ENCODE data around the gene OAS2.
A peak's percentile ranks its signal among the peaks of the same experiment; 100 is the strongest.
"Not testable (repeated sequence)": the region's sequence is repeated elsewhere in the genome, so short reads cannot be mapped to it uniquely, and the experiment has no call there.

Gene OAS2

DNA sequence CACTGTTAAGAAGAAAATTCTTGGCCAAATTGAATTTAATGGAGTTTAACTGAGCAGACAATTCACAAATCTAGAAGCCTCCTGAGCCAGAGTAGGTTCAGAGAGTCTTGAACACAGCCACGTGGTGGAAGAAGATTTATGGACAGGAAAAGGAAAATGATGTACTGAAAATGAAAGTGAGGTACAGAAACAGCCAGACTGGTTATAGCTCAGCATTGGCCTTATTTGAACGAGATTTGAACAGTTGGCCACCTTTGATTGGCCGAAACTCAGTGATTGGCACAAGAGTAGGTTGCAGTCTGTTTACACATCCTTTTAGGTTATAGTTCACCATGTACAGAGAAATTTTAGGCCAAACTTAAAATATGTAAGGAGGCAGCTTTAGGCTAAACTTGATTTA is 9.9 kb downstream of the OAS2 start:
- Histone ChIP-seq H3K36me3 (ENCODE audit: insufficient read depth, low read length) (peaks cover 11% of the 10 kb centered on the region), H3K9me2 (ENCODE audit: low read depth, low read length) (no peaks in the 10 kb centered on the region), H3F3A (ENCODE audit: insufficient read depth, low read length) (no peaks in the 10 kb centered on the region)

DNA sequence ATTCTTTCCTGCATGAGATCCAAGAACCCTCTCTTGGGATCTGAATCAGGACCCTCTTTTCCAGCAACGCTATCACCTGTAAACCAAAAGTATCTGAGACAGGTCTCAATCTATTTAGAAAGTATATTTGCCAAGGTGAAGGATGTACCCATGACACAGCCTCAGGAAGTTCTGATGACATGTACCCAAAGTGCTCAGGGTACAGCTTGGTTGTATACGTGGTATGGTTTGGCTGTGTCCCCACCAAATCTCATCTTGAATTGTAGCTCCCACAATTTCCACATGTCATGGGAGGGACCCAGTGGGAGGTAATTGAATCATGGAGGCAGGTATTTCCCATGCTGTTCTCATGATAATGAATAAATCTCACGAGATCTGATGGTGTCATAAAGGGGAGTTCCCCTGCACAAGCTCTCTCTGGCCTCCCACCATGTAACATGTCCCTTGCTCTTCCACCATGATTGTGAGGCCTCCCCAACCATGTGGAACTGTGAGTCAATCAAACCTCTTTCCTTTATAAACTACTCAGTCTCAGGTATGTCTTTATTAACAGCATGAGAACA is 10.6 kb downstream of the OAS2 start:
- H3K9ac ChIP-seq (ENCODE audit: low read length); H2AFZ ChIP-seq (ENCODE audit: low read length); H4K20me1 ChIP-seq (ENCODE audit: insufficient read depth, low read length); H3K4me2 ChIP-seq (ENCODE audit: low read length); H3K4me1 ChIP-seq (ENCODE audit: insufficient read depth, low read length, severe bottlenecking); H3K9me2 ChIP-seq (ENCODE audit: low read depth, low read length); H3K79me2 ChIP-seq (ENCODE audit: insufficient read depth, low read length); H3K27me3 ChIP-seq (ENCODE audit: insufficient read depth, low read length); H3F3A ChIP-seq (ENCODE audit: insufficient read depth, low read length); H3K4me3 ChIP-seq (ENCODE audit: low read depth, low read length, poor library complexity, severe bottlenecking); H3K27ac ChIP-seq (ENCODE audit: low read depth, low read length, poor library complexity, severe bottlenecking): not testable (repeated sequence)
- Histone ChIP-seq H3K9me3 (ENCODE audit: low read length) (peaks cover 13% of the 10 kb centered on the region; the same call in 1 of the 2 replicates), H3K36me3 (ENCODE audit: insufficient read depth, low read length) (peaks cover 11% of the 10 kb centered on the region)

More for the DNA sequence above, 9.9 kb downstream of the OAS2 start:
- H3K27me3 ChIP-seq (ENCODE audit: insufficient read depth, low read length) = no peaks in the 10 kb centered on the region
- H3K4me1 ChIP-seq (ENCODE audit: insufficient read depth, low read length, severe bottlenecking) = peaks cover 4% of the 10 kb centered on the region
- H4K20me1 ChIP-seq (ENCODE audit: insufficient read depth, low read length) = no peaks in the 10 kb centered on the region
- no peak for TF ChIP-seq EZH2 (IDR thresholded peaks at IDR 0.05; ENCODE audit: borderline replicate concordance, low read length)
- no peak overlapping the region for H3K4me3 ChIP-seq (ENCODE audit: low read depth, low read length, poor library complexity, severe bottlenecking)
- H3K27ac ChIP-seq (ENCODE audit: low read depth, low read length, poor library complexity, severe bottlenecking) = no peak overlapping the region
- H2AFZ ChIP-seq (ENCODE audit: low read length) = no peak overlapping the region
- H3K9me3 ChIP-seq (ENCODE audit: low read length) = peaks cover 13% of the 10 kb centered on the region; the same call in 1 of the 2 replicates
- no peaks in the 10 kb centered on the region for H3K79me2 ChIP-seq (ENCODE audit: insufficient read depth, low read length)
- no peak overlapping the region for H3K4me2 ChIP-seq (ENCODE audit: low read length)
- no peak overlapping the region for H3K9ac ChIP-seq (ENCODE audit: low read length)

DNA sequence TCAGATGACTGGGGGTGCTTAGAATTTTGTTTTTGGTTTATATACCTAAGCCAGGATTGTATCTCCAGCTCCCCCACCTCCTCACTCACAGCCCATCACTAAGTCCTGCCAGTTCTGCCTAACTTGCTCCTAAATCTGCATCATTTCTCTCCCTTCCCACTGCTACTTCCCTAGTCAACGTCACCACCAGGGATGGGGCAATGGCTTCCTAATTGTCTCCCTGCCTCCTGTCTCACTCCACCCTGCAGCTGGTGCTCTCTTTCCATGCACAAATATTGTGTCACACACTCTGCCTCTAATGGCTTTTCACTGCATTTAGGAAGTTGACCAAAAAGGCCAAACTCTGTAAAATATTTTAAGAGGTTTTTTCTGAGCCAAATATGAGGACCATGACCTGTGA is 11.5 kb downstream of the OAS2 start:
- Histone ChIP-seq H3F3A (ENCODE audit: insufficient read depth, low read length) (no peaks in the 10 kb centered on the region), H3K9ac (ENCODE audit: low read length) (no peak overlapping the region), H3K9me2 (ENCODE audit: low read depth, low read length) (no peaks in the 10 kb centered on the region), H3K27me3 (ENCODE audit: insufficient read depth, low read length) (no peaks in the 10 kb centered on the region), H3K4me3 (ENCODE audit: low read depth, low read length, poor library complexity, severe bottlenecking) (no peak overlapping the region), H3K9me3 (ENCODE audit: low read length) (peaks cover 7% of the 10 kb centered on the region; the same call in 1 of the 2 replicates), H3K79me2 (ENCODE audit: insufficient read depth, low read length) (no peaks in the 10 kb centered on the region), H3K4me2 (ENCODE audit: low read length) (no peak overlapping the region), H3K4me1 (ENCODE audit: insufficient read depth, low read length, severe bottlenecking) (peaks cover 5% of the 10 kb centered on the region), H3K36me3 (ENCODE audit: insufficient read depth, low read length) (peaks cover 11% of the 10 kb centered on the region), H2AFZ (ENCODE audit: low read length) (no peak overlapping the region), H4K20me1 (ENCODE audit: insufficient read depth, low read length) (no peaks in the 10 kb centered on the region), H3K27ac (ENCODE audit: low read depth, low read length, poor library complexity, severe bottlenecking) (no peak overlapping the region)
- TF ChIP-seq, protein P1, sequence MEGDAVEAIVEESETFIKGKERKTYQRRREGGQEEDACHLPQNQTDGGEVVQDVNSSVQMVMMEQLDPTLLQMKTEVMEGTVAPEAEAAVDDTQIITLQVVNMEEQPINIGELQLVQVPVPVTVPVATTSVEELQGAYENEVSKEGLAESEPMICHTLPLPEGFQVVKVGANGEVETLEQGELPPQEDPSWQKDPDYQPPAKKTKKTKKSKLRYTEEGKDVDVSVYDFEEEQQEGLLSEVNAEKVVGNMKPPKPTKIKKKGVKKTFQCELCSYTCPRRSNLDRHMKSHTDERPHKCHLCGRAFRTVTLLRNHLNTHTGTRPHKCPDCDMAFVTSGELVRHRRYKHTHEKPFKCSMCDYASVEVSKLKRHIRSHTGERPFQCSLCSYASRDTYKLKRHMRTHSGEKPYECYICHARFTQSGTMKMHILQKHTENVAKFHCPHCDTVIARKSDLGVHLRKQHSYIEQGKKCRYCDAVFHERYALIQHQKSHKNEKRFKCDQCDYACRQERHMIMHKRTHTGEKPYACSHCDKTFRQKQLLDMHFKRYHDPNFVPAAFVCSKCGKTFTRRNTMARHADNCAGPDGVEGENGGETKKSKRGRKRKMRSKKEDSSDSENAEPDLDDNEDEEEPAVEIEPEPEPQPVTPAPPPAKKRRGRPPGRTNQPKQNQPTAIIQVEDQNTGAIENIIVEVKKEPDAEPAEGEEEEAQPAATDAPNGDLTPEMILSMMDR (IDR thresholded peaks at IDR 0.05; ENCODE audit: low read length) = no peak
- TF ChIP-seq EZH2 (IDR thresholded peaks at IDR 0.05; ENCODE audit: borderline replicate concordance, low read length) = no peak

GRCh38 chr12:112992541-112993398 is 14.5 kb downstream of the OAS2 start:
- H3K79me2 ChIP-seq (ENCODE audit: insufficient read depth, low read length) = no peaks in the 10 kb centered on the region
- no peak overlapping the region for H3K27ac ChIP-seq (ENCODE audit: low read depth, low read length, poor library complexity, severe bottlenecking)
- no peaks in the 10 kb centered on the region for H4K20me1 ChIP-seq (ENCODE audit: insufficient read depth, low read length)
- H3K4me1 ChIP-seq (ENCODE audit: insufficient read depth, low read length, severe bottlenecking) = peaks cover 5% of the 10 kb centered on the region
- H3F3A ChIP-seq (ENCODE audit: insufficient read depth, low read length) = no peaks in the 10 kb centered on the region
- no peak overlapping the region for H2AFZ ChIP-seq (ENCODE audit: low read length)
- H3K4me2 ChIP-seq (ENCODE audit: low read length) = no peak overlapping the region
- TF ChIP-seq, protein P1 (IDR thresholded peaks at IDR 0.05; ENCODE audit: low read length) = peak; percentile 100
- TF ChIP-seq EZH2 (IDR thresholded peaks at IDR 0.05; ENCODE audit: borderline replicate concordance, low read length) = no peak
- H3K9ac ChIP-seq (ENCODE audit: low read length) = no peak overlapping the region
- no peaks in the 10 kb centered on the region for H3K27me3 ChIP-seq (ENCODE audit: insufficient read depth, low read length)
- H3K9me3 ChIP-seq (ENCODE audit: low read length) = peaks cover 8% of the 10 kb centered on the region
- H3K4me3 ChIP-seq (ENCODE audit: low read depth, low read length, poor library complexity, severe bottlenecking) = no peak overlapping the region
- peaks cover 17% of the 10 kb centered on the region for H3K36me3 ChIP-seq (ENCODE audit: insufficient read depth, low read length)
- H3K9me2 ChIP-seq (ENCODE audit: low read depth, low read length) = no peaks in the 10 kb centered on the region

All from OCI-LY1 (cell line).